GM12878 (cell line): ENCODE data around the gene FURIN.
"Not testable (repeated sequence)": the region's sequence is repeated elsewhere in the genome, so short reads cannot be mapped to it uniquely, and the experiment has no call there.

Experiments
- ATF2 ChIP-seq: IDR thresholded peaks from 2 replicates; pipeline ENCODE4 v1.6.1; 2012; ENCODE audit warnings: low read length, inconsistent platforms
- E4F1 ChIP-seq: fragments of 450-650 bp; IDR thresholded peaks from 2 replicates; pipeline ENCODE4 v1.6.1; 2018; ENCODE audit warnings: borderline replicate concordance, mild to moderate bottlenecking; ENCODE audit not compliant: partially characterized antibody
- HDGF ChIP-seq: fragments of 450-650 bp; IDR thresholded peaks from 2 replicates; pipeline ENCODE4 v1.6.1; 2016; ENCODE audit warnings: antibody characterized with exemption
- RCOR1 ChIP-seq: conservative IDR thresholded peaks from 2 replicates; pipeline ENCODE4 v1.6.1; 2012; ENCODE audit warnings: low read depth, low read length, improper control_type of control experiment
- REST ChIP-seq: IDR thresholded peaks from 2 replicates; pipeline ENCODE4 v1.6.1; 2012; ENCODE audit warnings: mild to moderate bottlenecking, low read depth, low read length
- ZNF217 ChIP-seq: fragments of 450-650 bp; IDR thresholded peaks from 2 replicates; pipeline ENCODE4 v1.6.1; 2017; ENCODE audit warnings: antibody characterized with exemption, mild to moderate bottlenecking
- TF ChIP-seq, protein P1 (sequence below): IDR thresholded peaks from 2 replicates; pipeline ENCODE4 v1.6.1; 2011; ENCODE audit warnings: mild to moderate bottlenecking, low read depth, low read length, moderate library complexity; ENCODE audit not compliant: insufficient replicate concordance

GRCh38 chr15:90874986-90875385 is 6.6 kb downstream of the FURIN start:
- not testable (repeated sequence) for TF ChIP-seq E4F1, HDGF, RCOR1, ZNF217, ATF2, REST
- TF ChIP-seq, protein P1, sequence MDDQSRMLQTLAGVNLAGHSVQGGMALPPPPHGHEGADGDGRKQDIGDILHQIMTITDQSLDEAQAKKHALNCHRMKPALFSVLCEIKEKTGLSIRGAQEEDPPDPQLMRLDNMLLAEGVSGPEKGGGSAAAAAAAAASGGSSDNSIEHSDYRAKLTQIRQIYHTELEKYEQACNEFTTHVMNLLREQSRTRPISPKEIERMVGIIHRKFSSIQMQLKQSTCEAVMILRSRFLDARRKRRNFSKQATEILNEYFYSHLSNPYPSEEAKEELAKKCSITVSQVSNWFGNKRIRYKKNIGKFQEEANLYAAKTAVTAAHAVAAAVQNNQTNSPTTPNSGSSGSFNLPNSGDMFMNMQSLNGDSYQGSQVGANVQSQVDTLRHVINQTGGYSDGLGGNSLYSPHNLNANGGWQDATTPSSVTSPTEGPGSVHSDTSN = not testable (repeated sequence)
